OCI-LY7 (cell line): Measurements from ENCODE around the gene REG4. TPM values are rescaled to one million over a fixed set of nuclear protein-coding genes. Genes with fewer than 3 reads are reported as not detected.

ENCODE experiments used
- BruUV-seq: library from RNA; stranded (reverse); fragments of 400-500 nt; replicated peaks from 2 replicates; lab custom pipeline; 2021; lab: Mats Ljungman, UMichigan
- CTCF ChIA-PET: fragments of 300-600 bp; sonication (Branson Sonifier 250); formaldehyde crosslinking; loops from one replicate; lab custom pipeline; 2022; ENCODE audit warnings: antibody characterized with exemption; ENCODE audit not compliant: unreplicated experiment; lab: Charles Lee
- POLR2A ChIA-PET: fragments of 300-600 bp; sonication (Branson Sonifier 250); formaldehyde crosslinking; loops from one replicate; lab custom pipeline; 2022; ENCODE audit warnings: antibody characterized with exemption; lab: Charles Lee
- DNase-seq: peaks from one replicate; pipeline ENCODE4 v3.0.0-alpha.2; 2015; ENCODE audit warnings: low spot score
- H2AFZ ChIP-seq: fragments of 200-600 bp; sonication (generic), shearing (Covaris generic); 2 replicates; pipeline ENCODE4 v1.6.1; 2014; ENCODE audit warnings: mild to moderate bottlenecking, antibody characterized with exemption, low read length, moderate library complexity
- H3K27ac ChIP-seq: fragments of 200-600 bp; sonication (generic); 2 replicates; pipeline ENCODE4 v1.5.1; 2014; ENCODE audit warnings: mixed run types, low read depth, mild to moderate bottlenecking, moderate library complexity, low read length, inconsistent platforms; ENCODE audit not compliant: poor library complexity, severe bottlenecking
- H3K36me3 ChIP-seq: fragments of 200-600 bp; sonication (generic); 2 replicates; pipeline ENCODE4 v1.6.1; 2014; ENCODE audit warnings: mild to moderate bottlenecking, antibody characterized with exemption, low read length, moderate library complexity, mixed read lengths; ENCODE audit not compliant: insufficient read depth
- H3K4me1 ChIP-seq: fragments of 200-600 bp; sonication (generic); 2 replicates; pipeline ENCODE4 v1.5.1; 2014; ENCODE audit warnings: mild to moderate bottlenecking, low read length; ENCODE audit not compliant: insufficient read depth, poor library complexity, severe bottlenecking
- H3K4me2 ChIP-seq: fragments of 200-600 bp; sonication (generic); 2 replicates; pipeline ENCODE4 v1.6.1; 2014; ENCODE audit warnings: mild to moderate bottlenecking, low read length
- H3K4me3 ChIP-seq: fragments of 200-600 bp; sonication (generic); 2 replicates; pipeline ENCODE4 v1.5.1; 2014; ENCODE audit warnings: mild to moderate bottlenecking, low read depth, low read length; ENCODE audit not compliant: poor library complexity, severe bottlenecking
- H3K79me2 ChIP-seq: fragments of 200-600 bp; sonication (generic); 2 replicates; pipeline ENCODE4 v1.6.1; 2016; ENCODE audit warnings: low read depth, mild to moderate bottlenecking, low read length, moderate library complexity, mixed read lengths; ENCODE audit not compliant: insufficient read depth
- H3K9me2 ChIP-seq: fragments of 200-600 bp; sonication (generic); 2 replicates; pipeline ENCODE4 v1.6.1; 2016; ENCODE audit warnings: mild to moderate bottlenecking, low read length, mixed read lengths; ENCODE audit not compliant: insufficient read depth
- H3K9me3 ChIP-seq: fragments of 200-600 bp; sonication (generic); 2 replicates; pipeline ENCODE4 v1.6.1; 2014; ENCODE audit warnings: mild to moderate bottlenecking, mixed run types, low read length, mixed read lengths
- H4K20me1 ChIP-seq: fragments of 200-600 bp; sonication (generic); 2 replicates; pipeline ENCODE4 v1.6.1; 2014; ENCODE audit warnings: mild to moderate bottlenecking, antibody characterized with exemption, low read length, moderate library complexity, mixed read lengths; ENCODE audit not compliant: insufficient read depth
- EZH2phosphoT487 ChIP-seq: fragments of 200-600 bp; sonication (generic); IDR thresholded peaks from 2 replicates; pipeline ENCODE4 v1.6.1; 2018; ENCODE audit warnings: low read depth, borderline replicate concordance, mild to moderate bottlenecking, mixed run types, antibody characterized with exemption, low read length, moderate library complexity, mixed read lengths
- intact Hi-C: fragments of 100-400 bp; cut with micrococcal nuclease; formaldehyde crosslinking; loops from one replicate; pipeline ENCODE4 v1.10.0; 2022; ENCODE audit not compliant: unreplicated experiment
- total RNA-seq, 2 experiments: library from RNA; depleted of rRNA in 1 of 2; stranded (reverse); fragments of >200 nt in 1 of 2; shearing (Covaris generic) in 1 of 2; gene quantifications; 2 replicates each; pipeline ENCODE4 v1.2.3, GENCODE V29; 2014 to 2022
- TF ChIP-seq, protein P1 (sequence below): fragments of 200-600 bp; sonication (generic); conservative IDR thresholded peaks from 2 replicates; pipeline ENCODE4 v1.5.1; 2014; ENCODE audit warnings: mild to moderate bottlenecking, antibody characterized with exemption, low read length, moderate library complexity, mixed read lengths

Gene REG4
- total RNA-seq, 2 experiments from 2014 or later = not detected

GRCh38 chr1:119828266-119828665, 17.0 kb upstream of the REG4 start:
- H3K9me2 ChIP-seq = no peaks in the 10 kb centered on the region
- BruUV-seq = no TSS peak
- H2AFZ ChIP-seq = no peak overlapping the region
- H4K20me1 ChIP-seq = no peaks in the 10 kb centered on the region
- no peak for DNase-seq
- intact Hi-C loops = no loop called here
- no peaks in the 10 kb centered on the region for H3K79me2 ChIP-seq
- no peak for TF ChIP-seq EZH2phosphoT487
- TF ChIP-seq, protein P1, sequence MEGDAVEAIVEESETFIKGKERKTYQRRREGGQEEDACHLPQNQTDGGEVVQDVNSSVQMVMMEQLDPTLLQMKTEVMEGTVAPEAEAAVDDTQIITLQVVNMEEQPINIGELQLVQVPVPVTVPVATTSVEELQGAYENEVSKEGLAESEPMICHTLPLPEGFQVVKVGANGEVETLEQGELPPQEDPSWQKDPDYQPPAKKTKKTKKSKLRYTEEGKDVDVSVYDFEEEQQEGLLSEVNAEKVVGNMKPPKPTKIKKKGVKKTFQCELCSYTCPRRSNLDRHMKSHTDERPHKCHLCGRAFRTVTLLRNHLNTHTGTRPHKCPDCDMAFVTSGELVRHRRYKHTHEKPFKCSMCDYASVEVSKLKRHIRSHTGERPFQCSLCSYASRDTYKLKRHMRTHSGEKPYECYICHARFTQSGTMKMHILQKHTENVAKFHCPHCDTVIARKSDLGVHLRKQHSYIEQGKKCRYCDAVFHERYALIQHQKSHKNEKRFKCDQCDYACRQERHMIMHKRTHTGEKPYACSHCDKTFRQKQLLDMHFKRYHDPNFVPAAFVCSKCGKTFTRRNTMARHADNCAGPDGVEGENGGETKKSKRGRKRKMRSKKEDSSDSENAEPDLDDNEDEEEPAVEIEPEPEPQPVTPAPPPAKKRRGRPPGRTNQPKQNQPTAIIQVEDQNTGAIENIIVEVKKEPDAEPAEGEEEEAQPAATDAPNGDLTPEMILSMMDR = no peak
- H3K4me1 ChIP-seq = no peaks in the 10 kb centered on the region
- no peaks in the 10 kb centered on the region for H3K36me3 ChIP-seq
- no peaks in the 10 kb centered on the region for H3K9me3 ChIP-seq
- no peak overlapping the region for H3K27ac ChIP-seq
- ChIA-PET POLR2A (no interaction called here), CTCF (no interaction called here)
- no peak overlapping the region for H3K4me3 ChIP-seq
- H3K4me2 ChIP-seq = no peak overlapping the region

DNA sequence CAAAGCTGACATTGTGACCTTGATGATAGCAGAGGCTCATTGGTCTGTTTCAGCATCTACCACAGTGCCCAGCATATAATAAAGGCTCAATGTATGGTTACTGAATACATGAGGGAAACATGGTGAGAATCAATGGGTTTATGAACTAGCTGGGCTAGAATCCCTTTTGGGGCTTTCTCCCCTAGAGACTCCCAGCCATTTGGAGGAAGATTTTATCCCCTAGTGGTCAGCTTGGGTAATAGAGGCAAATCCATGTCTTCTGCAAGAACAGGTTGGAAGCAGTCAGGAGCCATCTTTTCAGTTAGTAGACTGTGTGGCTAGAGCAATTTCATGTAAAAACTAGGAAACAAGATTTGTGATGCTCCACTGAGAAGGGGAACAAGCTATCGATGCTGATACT, 15.8 kb upstream of the REG4 start:
- H2AFZ ChIP-seq = no peak overlapping the region
- no peaks in the 10 kb centered on the region for H3K9me2 ChIP-seq
- TF ChIP-seq EZH2phosphoT487 = no peak
- TF ChIP-seq, protein P1 = peak; percentile 72
- peak; percentile 12 for DNase-seq
- ChIA-PET CTCF (no interaction called here), POLR2A (interaction anchor here (0.5 kb wide), 1 partner anchor 61 kb away, joined by 3 read pairs; no protein-coding TSS in a partner anchor)
- no peak overlapping the region for H3K27ac ChIP-seq
- no peaks in the 10 kb centered on the region for H3K36me3 ChIP-seq
- no peak overlapping the region for H3K4me2 ChIP-seq
- H3K4me1 ChIP-seq = no peaks in the 10 kb centered on the region
- no TSS peak for BruUV-seq
- no peaks in the 10 kb centered on the region for H3K9me3 ChIP-seq
- intact Hi-C loops = no loop called here
- no peaks in the 10 kb centered on the region for H4K20me1 ChIP-seq
- no peak overlapping the region for H3K4me3 ChIP-seq
- H3K79me2 ChIP-seq = no peaks in the 10 kb centered on the region

DNA sequence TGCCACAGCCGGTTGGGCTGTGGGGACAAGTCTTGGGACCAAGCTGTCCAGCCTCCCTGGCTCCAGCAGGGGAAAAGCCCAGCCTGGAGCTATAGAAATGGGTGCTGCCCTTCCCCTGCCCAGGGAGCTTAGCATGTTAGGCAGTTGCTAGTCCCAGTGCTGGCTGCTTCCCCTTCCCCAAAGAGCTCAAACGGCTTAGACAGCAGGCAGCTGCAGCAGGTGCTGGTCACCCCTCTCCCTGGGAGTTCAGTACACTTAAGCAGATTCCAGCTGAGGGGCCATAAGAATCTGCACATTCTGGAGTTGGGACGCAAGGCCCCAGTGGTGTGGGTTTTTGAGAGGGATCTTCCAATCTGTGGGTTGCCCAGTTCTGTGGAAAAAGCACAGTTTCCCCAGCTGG, 11.1 kb upstream of the REG4 start:
- H4K20me1 ChIP-seq = no peaks in the 10 kb centered on the region
- no peak overlapping the region for H3K27ac ChIP-seq
- intact Hi-C loops = no loop called here
- no peaks in the 10 kb centered on the region for H3K79me2 ChIP-seq
- H3K9me2 ChIP-seq = no peaks in the 10 kb centered on the region
- H3K4me1 ChIP-seq = no peaks in the 10 kb centered on the region
- H3K4me2 ChIP-seq = no peak overlapping the region
- no peak for TF ChIP-seq EZH2phosphoT487
- ChIA-PET CTCF (interaction anchor here (1.1 kb wide), 1 partner anchor 13 kb away, joined by 3 read pairs; no protein-coding TSS in a partner anchor), POLR2A (no interaction called here)
- no peaks in the 10 kb centered on the region for H3K36me3 ChIP-seq
- DNase-seq = no peak
- H2AFZ ChIP-seq = no peak overlapping the region
- H3K9me3 ChIP-seq = no peaks in the 10 kb centered on the region
- BruUV-seq = no TSS peak
- H3K4me3 ChIP-seq = no peak overlapping the region
